GM19463 (cell line): Measurements from ENCODE around the gene ACD.
"Not testable (repeated sequence)": the region's sequence is repeated elsewhere in the genome, so short reads cannot be mapped to it uniquely, and the experiment has no call there.

ENCODE experiments used
- ATAC-seq: cut with Tn5 transposase; IDR thresholded peaks from one replicate; pipeline ENCODE4 v1.9.1; 2021; ENCODE audit warnings: mild to moderate bottlenecking, moderate library complexity; ENCODE audit not compliant: unreplicated experiment

ACD gene

GRCh38 chr16:67659675-67660563 is at the start of gene ACD:
Gene ACD (minus strand): TSS chr16:67660260. CDS start chr16:67660220, 40 bp downstream.
- peak; percentile 57 for ATAC-seq

- ATAC-seq: no peak
Observed at GRCh38 chr16:67709050-67709449, 49.0 kb upstream of the ACD start.

DNA sequence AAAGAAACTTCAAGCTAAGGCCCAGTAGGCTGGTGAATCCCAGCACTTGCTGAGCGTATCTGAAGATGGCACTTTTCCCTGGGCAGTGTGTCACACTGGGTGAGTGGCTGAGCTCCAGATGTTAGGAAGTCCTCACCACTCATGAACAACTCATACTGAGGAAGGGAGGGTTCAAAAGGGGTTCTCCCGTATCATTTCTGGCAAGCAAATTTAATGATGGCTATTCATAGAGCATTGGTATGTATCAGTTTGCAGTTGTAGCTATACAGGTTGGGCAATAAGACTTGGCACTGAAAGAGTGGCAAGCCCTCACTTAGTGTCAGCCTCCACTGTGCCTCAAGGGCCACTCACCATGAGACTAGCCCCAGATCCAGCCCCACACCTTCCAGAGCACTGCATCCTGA is 48.3 kb upstream of the ACD start:
- no peak for ATAC-seq

- ATAC-seq: no peak
Observed at GRCh38 chr16:67707790-67708189, 47.7 kb upstream of the ACD start.

GRCh38 chr16:67707210-67707609 is 47.1 kb upstream of the ACD start:
- ATAC-seq: no peak

DNA sequence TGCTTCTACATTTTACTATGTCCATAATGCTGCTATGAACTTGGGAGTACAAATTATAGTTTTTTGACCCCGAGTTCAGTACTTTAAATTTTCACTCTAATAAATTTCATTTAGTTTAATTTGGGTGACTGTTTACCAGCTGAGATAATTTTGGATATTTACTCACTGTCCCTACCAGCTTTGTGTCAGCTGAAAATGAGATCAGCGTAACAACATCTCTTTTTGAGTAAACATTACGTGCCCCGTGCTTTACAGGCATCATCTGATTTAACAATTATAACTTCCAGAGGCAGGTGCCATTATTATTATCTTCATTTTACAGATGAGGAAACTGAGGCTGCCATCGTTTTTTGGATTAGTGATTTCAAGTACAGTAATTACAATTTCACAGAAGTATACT is 44.0 kb upstream of the ACD start:
- no peak for ATAC-seq

DNA sequence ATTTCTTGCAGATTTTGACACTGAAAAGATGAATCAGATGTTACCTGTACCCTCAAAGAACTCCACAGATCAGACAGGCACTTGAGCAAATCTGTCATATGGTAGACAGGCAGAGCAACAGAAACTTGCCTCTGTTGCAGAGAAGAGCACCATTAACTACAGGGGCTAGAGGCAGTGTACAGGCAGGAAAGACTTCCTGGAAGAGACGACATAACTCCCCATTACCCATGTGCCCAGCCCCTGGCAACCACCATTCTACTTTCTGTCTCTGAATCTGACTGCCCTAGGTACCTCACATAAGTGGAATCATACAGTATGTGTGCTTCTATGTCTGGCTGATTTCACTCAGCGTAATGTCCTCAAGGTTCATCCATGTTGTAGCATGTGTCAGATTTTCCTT is 43.6 kb upstream of the ACD start:
- no peak for ATAC-seq

DNA sequence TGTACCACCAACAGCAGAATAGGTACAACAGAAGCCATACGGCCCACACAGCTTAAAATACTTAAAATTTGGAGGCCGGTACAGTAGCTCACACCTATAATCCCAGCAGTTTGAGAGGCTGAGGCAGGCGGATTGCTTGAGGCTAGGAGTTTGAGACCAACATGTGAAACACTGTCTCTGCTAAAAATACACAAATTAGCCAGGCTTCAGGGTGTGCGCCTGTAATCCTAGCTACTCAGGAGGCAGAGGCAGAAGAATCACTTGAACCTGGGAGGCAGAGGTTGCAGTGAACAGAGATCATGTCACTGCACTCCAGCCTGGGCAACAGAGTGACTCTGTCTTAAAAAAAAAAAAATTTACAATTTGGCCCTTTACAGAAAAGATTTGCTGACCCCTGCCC is 42.1 kb upstream of the ACD start:
- ATAC-seq: no peak

GRCh38 chr16:67701420-67701819 is 41.4 kb upstream of the ACD start:
- ATAC-seq: no peak

- no peak for ATAC-seq
Observed at GRCh38 chr16:67699265-67699664, 39.2 kb upstream of the ACD start.

- no peak for ATAC-seq
Observed at GRCh38 chr16:67697422-67698185, 37.5 kb upstream of the ACD start.

- ATAC-seq: no peak
Observed at GRCh38 chr16:67694611-67695010, 34.6 kb upstream of the ACD start.

GRCh38 chr16:67693517-67694285 is 33.6 kb upstream of the ACD start:
- ATAC-seq: not testable (repeated sequence)

DNA sequence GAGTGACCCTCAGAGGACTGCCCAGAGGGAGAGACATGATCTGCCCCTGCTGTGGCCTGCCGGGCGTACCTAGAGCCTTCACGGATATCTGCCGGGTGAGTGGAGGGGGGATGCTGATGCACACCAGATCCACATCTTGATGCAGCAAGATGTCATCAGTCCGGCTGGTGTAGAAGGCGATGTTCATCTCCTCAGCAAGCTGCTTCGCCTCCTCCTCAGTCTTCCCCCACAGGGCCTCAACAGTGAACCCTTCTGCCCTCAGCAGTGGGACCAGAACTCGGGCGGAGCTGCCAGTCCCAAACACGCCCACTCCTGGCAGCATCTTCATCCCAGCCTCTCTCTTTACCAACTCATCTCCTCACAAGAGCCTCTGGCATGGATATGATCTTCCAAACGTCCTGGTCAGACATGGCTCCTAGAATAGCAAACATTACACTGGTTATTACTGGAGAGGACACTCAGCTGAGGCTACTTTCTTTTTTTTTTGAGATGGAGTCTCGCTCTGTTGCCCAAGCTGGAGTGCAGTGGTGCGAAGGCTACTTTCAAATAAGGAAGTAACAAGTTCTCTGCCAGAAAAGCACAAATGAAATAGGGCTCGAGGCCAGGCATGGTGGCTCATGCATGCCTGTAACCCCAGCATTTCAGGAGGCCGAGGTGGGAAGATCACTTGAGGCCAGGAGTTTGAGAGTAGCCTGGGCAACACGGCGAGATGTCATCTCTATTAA is 25.5 kb upstream of the ACD start:
- ATAC-seq: no peak

- no peak for ATAC-seq
Observed at GRCh38 chr16:67683767-67684166, 23.7 kb upstream of the ACD start.

- no peak for ATAC-seq
Observed at GRCh38 chr16:67679935-67680897, 20.2 kb upstream of the ACD start.

GRCh38 chr16:67678354-67679023 is 18.4 kb upstream of the ACD start:
- ATAC-seq: no peak

DNA sequence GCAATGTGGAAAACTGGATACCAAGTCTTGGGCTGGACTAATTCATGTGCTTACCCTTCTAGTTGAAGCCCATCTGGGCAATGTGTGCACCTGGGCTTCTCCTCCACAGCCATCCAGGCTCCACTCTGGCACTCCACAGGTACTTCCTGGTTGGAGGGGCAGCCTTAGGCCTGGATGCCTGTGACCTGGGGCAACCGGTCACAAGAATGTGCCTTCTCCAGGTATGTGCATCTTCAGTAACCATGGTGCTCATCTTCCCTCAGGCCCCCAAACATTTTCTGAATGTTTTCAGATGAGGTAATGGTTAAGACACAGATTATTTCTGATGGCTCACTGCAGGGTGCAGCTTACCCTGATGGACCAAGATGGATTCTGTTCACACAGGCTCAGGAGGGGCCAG is 17.7 kb upstream of the ACD start:
- ATAC-seq: no peak

DNA sequence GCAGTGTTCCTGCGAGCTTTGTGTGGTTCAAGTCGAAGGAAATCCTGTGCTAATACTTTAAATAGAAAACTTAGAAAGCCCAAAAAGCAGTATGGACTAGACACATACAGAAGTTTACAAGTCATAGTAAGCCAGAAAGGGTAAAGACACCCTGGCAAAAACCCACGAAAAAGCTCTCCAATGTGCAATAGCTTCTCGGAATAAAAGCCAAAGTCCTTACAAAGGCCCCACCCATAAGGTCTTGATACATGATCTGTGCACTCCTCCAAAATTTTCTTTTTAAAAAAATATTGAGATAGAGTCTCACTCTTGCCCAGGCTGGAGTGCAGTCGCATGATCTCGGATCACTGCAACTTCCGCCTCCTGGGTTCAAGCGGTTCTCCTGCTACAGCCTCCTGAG is 16.9 kb upstream of the ACD start:
- no peak for ATAC-seq
